NCI-H2196 treated with DMSO at 0.1 percent for 48 hours (cell line): ENCODE data around the gene FCER1G.

Experiments used
- DNase-seq: peaks from one replicate; lab custom pipeline; 2025; ENCODE audit not compliant: unreplicated experiment; lab: John Stamatoyannopoulos, UW

Gene FCER1G

DNA sequence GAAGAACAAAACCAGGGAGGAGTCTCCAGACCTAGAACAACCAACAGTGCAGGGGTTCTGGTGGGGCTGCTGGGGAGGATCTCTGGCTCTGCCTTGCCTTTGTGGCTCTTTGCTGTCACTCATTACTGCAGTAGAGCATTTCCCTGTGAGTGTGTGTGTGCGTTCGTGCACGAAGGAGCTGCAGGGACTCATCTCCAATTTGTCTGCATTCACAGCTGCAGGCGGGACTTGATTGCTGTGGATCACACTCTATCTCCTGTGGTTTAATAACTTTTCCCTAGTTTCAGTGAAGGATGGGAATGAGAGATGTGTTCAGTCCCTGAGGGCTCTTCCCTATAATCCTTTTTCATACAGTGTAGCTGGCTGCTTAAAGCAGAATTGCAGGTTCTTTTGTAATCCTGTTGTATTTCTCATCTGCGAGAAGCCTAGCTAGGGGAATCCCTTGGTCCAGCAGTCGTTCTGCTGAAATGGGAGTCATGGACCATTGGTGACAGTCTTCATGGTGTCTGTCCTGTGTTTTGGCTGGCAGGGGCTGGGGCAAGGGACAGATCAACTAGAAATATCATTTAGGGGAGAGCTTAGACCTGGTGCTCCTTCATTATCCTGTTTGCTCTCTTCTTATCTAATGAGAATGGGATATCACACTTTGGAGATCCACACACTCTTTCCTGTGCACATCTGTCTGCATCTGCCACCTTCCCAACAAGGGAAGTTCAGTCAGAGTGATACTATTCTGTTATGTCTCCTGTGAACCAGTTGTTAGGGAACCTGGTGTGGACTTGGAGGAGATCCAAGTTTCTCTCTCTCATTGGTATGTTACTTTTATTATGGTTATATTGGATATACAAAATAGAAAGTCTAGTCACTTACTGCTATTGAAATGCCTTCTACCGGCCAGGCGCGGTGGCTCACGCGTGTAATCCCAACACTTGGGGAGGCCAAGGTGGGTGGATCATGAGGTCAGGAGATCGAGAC, 46.5 kb downstream of the FCER1G start:
- DNase-seq: no peak

DNA sequence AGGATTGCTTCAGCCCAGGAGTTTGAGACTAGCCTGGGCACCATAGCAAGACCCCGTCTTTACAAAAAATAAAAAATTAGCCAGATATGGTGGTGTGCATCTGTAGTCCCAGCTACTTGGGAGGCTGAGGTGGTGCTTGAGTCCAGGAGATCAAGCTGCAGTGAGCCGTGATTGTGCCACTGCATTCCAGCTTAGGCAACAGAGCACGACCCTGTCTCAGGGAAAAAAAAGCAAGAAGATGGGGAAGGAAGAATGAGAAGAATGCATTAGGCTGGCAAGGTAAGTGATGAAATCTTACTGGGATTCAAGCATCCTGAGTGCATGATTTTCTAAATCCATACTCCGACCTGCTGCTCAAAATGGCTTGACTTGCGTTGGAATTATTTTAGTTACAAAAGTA, 50.2 kb downstream of the FCER1G start:
- no peak for DNase-seq

DNA sequence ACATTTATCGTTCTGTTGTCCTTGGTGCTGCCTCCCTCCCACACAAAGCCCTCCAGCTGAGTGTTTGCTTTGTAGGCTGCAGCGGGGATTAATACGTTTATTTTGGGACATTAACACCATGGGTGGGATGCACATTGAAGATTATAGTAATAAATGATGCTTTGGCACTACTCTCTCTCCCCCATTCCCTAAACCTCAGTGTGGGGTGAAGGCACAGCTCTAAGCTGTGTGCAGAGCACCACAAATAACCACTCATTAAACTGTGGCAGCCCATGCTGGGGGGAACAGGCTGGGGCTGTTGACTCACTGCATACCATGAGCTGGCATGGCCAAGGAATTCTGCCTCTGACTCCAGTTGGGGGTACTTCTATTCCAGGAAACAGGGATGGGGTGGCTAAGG, 51.1 kb downstream of the FCER1G start:
- no peak for DNase-seq

DNA sequence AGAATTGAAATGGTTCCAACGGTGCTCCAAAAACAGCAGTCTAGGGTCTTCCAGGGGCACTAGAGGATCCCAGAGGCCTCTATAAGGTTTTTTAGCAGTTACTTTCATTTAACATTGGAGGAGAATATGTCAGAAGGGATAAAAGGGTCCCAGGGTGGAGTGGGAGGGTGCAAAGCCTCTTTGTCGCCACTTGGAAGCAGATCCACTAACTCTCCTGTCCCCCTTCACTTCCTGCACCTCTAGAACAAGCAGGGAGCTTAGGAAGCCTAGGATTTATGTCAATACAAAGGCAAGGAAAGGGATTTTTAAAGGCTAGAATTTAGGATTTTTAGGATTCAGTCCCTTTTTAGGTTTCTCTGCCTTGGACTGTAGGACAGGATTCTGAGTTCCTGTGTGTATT, 51.7 kb downstream of the FCER1G start:
- no peak for DNase-seq

DNA sequence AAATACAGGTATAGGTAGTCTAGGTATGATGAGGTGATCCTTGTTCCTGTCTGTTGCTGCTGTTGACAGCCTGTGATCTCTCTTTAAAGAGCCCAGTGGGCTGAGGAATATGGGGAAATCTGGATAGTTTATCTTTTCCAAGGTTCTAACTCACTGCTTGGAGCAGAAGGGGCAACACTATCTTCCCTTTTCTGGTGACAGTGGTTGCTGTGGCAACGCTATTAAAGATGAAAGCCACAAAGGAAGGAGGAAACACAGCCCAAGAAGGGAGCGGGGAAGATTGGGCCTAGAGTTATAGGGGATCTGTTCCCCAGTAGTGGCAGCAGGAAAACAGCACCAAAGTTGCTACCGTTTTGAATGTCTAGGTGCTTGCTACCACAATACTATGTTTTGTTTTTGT, 52.2 kb downstream of the FCER1G start:
- DNase-seq: no peak
